Gastroesophageal sphincter (tissue), 3 donors: Measurements from ENCODE around the gene LCNL1.

Experiments
- POLR2A ChIP-seq, 2 donors: fragments of 450-650 bp; IDR thresholded peaks; one replicate each; pipeline ENCODE4 v1.6.1; 2017; ENCODE audit warnings: antibody characterized with exemption in 2 of 2, mild to moderate bottlenecking in 2 of 2, moderate library complexity in 1 of 2
- POLR2AphosphoS5 ChIP-seq: sonication (generic); formaldehyde crosslinking; IDR thresholded peaks from one replicate; pipeline ENCODE4 v1.6.1; 2017; ENCODE audit warnings: antibody characterized with exemption
- TF ChIP-seq, protein P1 (sequence below), 4 experiments: fragments of 200-600 bp in 2 of 4; fragments of 450-650 bp in 2 of 4; sonication (generic) in 1 of 4; IDR thresholded peaks; one replicate each; pipeline ENCODE4 v1.5.1; 2017 to 2019; ENCODE audit warnings: antibody characterized with exemption in 4 of 4, mild to moderate bottlenecking in 2 of 4, moderate library complexity in 2 of 4

DNA sequence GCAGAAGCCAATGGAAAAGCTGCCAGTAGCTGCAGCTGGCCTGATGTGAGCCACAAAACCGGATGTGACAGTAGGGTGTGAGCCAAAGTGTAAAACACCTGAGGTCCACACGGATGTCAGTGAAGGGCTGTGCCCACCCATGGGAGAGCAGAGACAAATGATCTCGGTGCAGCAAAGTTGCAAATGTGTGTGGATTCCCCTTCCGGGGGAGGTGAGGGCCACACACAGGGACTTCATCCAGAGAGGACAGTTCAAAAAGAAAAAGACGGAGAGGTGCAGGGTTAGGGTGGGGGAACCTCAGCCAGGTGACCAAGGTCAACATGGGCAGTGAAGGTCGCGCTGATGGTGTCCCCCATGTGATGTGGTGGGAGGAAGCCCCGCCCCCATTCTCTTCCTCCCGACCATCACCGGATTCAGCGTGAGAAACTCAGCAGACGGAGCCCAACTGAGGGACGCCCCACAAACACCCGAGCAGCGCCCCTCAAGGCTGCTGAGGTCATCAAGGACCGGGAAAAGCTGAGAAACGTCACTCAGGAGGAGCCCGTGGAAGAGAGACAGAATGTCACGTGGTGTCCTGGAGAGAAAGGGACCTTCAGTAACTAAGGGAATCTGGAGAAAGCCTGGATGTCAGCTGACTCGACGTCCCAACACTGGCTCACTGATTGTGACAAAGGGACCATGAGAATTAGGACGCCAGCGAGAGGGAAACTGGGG, 16.9 kb upstream of the LCNL1 start:
- TF ChIP-seq, protein P1, sequence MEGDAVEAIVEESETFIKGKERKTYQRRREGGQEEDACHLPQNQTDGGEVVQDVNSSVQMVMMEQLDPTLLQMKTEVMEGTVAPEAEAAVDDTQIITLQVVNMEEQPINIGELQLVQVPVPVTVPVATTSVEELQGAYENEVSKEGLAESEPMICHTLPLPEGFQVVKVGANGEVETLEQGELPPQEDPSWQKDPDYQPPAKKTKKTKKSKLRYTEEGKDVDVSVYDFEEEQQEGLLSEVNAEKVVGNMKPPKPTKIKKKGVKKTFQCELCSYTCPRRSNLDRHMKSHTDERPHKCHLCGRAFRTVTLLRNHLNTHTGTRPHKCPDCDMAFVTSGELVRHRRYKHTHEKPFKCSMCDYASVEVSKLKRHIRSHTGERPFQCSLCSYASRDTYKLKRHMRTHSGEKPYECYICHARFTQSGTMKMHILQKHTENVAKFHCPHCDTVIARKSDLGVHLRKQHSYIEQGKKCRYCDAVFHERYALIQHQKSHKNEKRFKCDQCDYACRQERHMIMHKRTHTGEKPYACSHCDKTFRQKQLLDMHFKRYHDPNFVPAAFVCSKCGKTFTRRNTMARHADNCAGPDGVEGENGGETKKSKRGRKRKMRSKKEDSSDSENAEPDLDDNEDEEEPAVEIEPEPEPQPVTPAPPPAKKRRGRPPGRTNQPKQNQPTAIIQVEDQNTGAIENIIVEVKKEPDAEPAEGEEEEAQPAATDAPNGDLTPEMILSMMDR (IDR thresholded peaks at IDR 0.05) = no peak
- TF ChIP-seq POLR2AphosphoS5 (no peak), POLR2A (IDR thresholded peaks at IDR 0.05) (no peak)
